Gastroesophageal sphincter (tissue), 4 donors: ENCODE results near the gene MSH3. TPM values are rescaled to one million over a fixed set of nuclear protein-coding genes. Genes with fewer than 3 reads are reported as not detected.

Source experiments
- ATAC-seq: fragments of 150-250 bp; one replicate; pipeline ENCODE4 v1.9.1; 2016; ENCODE audit warnings: mild to moderate bottlenecking, moderate library complexity
- H3K27ac ChIP-seq, 4 donors: fragments of 200-600 bp; sonication (generic) in 3 of 4; 1 replicate in 3 of 4; 2 replicates in 1 of 4; pipeline ENCODE4 v1.5.1; 2016 to 2019
- H3K27me3 ChIP-seq: fragments of 200-600 bp; sonication (generic); one replicate; pipeline ENCODE4 v1.5.1; 2019
- H3K36me3 ChIP-seq, 2 donors: fragments of 200-600 bp; sonication (generic); one replicate each; pipeline ENCODE4 v1.5.1; 2019; ENCODE audit warnings: control low read depth in 1 of 2
- H3K4me1 ChIP-seq, 3 donors: fragments of 200-600 bp; sonication (generic); 1 replicate in 2 of 3; 2 replicates in 1 of 3; pipeline ENCODE4 v1.5.1; 2016 to 2019; ENCODE audit warnings: control low read depth in 2 of 3
- H3K4me3 ChIP-seq, 2 donors: fragments of 200-600 bp; sonication (generic); one replicate each; pipeline ENCODE4 v1.5.1; 2019; ENCODE audit warnings: mild to moderate bottlenecking in 1 of 2, moderate library complexity in 1 of 2
- H3K9me3 ChIP-seq, 3 donors: fragments of 200-600 bp; sonication (generic); one replicate each; pipeline ENCODE4 v1.5.1; 2017 to 2019; ENCODE audit warnings: control low read depth in 2 of 3
- EP300 ChIP-seq: sonication (generic); formaldehyde crosslinking; IDR thresholded peaks from one replicate; pipeline ENCODE4 v1.6.1; 2017; ENCODE audit warnings: antibody characterized with exemption, mild to moderate bottlenecking
- POLR2A ChIP-seq, 2 donors: fragments of 450-650 bp; IDR thresholded peaks; one replicate each; pipeline ENCODE4 v1.6.1; 2017; ENCODE audit warnings: antibody characterized with exemption in 2 of 2, mild to moderate bottlenecking in 2 of 2, moderate library complexity in 1 of 2
- POLR2AphosphoS5 ChIP-seq: sonication (generic); formaldehyde crosslinking; IDR thresholded peaks from one replicate; pipeline ENCODE4 v1.6.1; 2017; ENCODE audit warnings: antibody characterized with exemption
- WGBS, 2 donors: methylation state at CpG; one replicate each; pipeline ENCODE4 v1.1.5; 2018; ENCODE audit warnings: low coverage in 1 of 2; 5-methylcytosine and 5-hydroxymethylcytosine counted together
- total RNA-seq, 4 donors: library from RNA; depleted of rRNA; stranded (reverse); fragments of >200 nt; gene quantifications; one replicate each; pipeline ENCODE4 v1.1.0, GENCODE V29; 2016
- TF ChIP-seq, protein P1 (sequence below), 4 experiments: fragments of 200-600 bp in 2 of 4; fragments of 450-650 bp in 2 of 4; sonication (generic) in 1 of 4; IDR thresholded peaks; one replicate each; pipeline ENCODE4 v1.5.1; 2017 to 2019; ENCODE audit warnings: antibody characterized with exemption in 4 of 4, mild to moderate bottlenecking in 2 of 4, moderate library complexity in 2 of 4

MSH3 gene
- total RNA-seq, 4 donors from 2014 or later: 10.7 to 14.0 (median 12.0) TPM

GRCh38 chr5:80865551-80865950 is 211.1 kb downstream of the MSH3 start:
- no peaks in the 10 kb centered on the region for H3K9me3 ChIP-seq
- no peaks in the 10 kb centered on the region for H3K4me1 ChIP-seq
- H3K27me3 ChIP-seq: no peaks in the 10 kb centered on the region
- no peak overlapping the region for H3K27ac ChIP-seq
- 90 to 92% methylated on average over 2 of the region's 2 CpGs for whole genome bisulfite sequencing, 2 donors
- TF ChIP-seq POLR2AphosphoS5 (no peak), EP300 (no peak), POLR2A (IDR thresholded peaks at IDR 0.05) (no peak)
- TF ChIP-seq, protein P1, sequence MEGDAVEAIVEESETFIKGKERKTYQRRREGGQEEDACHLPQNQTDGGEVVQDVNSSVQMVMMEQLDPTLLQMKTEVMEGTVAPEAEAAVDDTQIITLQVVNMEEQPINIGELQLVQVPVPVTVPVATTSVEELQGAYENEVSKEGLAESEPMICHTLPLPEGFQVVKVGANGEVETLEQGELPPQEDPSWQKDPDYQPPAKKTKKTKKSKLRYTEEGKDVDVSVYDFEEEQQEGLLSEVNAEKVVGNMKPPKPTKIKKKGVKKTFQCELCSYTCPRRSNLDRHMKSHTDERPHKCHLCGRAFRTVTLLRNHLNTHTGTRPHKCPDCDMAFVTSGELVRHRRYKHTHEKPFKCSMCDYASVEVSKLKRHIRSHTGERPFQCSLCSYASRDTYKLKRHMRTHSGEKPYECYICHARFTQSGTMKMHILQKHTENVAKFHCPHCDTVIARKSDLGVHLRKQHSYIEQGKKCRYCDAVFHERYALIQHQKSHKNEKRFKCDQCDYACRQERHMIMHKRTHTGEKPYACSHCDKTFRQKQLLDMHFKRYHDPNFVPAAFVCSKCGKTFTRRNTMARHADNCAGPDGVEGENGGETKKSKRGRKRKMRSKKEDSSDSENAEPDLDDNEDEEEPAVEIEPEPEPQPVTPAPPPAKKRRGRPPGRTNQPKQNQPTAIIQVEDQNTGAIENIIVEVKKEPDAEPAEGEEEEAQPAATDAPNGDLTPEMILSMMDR (IDR thresholded peaks at IDR 0.05): no peak
- H3K36me3 ChIP-seq: peaks cover 0 to 27% of the 10 kb centered on the region in 2 donors
- no peak for ATAC-seq
- no peak overlapping the region for H3K4me3 ChIP-seq

GRCh38 chr5:80866371-80866770 is 211.9 kb downstream of the MSH3 start:
- H3K9me3 ChIP-seq: no peaks in the 10 kb centered on the region
- no peak for ATAC-seq
- H3K4me3 ChIP-seq: no peak overlapping the region
- 80 to 94% methylated on average over 2 of the region's 2 CpGs for WGBS, 2 donors
- H3K27ac ChIP-seq: no peak overlapping the region
- H3K4me1 ChIP-seq: no peaks in the 10 kb centered on the region
- TF ChIP-seq, protein P1 (IDR thresholded peaks at IDR 0.05): no peak
- TF ChIP-seq POLR2A (IDR thresholded peaks at IDR 0.05) (no peak), POLR2AphosphoS5 (no peak), EP300 (no peak)
- H3K27me3 ChIP-seq: no peaks in the 10 kb centered on the region
- H3K36me3 ChIP-seq: peaks cover 0 to 31% of the 10 kb centered on the region in 2 donors

DNA sequence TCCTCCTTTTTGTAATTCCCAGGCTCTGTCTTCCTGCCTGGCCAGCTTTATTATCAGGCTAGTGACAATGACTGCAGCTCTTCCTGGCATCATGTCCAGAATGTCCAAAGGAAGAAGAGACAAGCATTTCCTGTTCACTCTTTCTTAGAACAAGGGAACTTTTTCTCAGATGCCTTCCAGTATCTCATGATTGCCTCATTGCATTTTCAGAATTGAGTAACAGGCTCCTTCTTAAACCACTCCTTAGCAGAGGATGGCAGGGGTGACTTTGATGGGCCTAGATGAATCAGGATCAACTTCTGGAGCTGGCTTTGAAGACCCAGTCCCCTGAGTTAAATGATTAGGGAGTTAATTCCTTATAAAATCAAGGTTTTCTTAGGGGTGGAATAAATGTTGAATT is 212.8 kb downstream of the MSH3 start:
- Histone ChIP-seq H3K9me3 (no peaks in the 10 kb centered on the region), H3K4me3 (no peak overlapping the region), H3K4me1 (no peaks in the 10 kb centered on the region), H3K27ac (no peak overlapping the region), H3K36me3 (peaks cover 0 to 38% of the 10 kb centered on the region in 2 donors), H3K27me3 (no peaks in the 10 kb centered on the region)
- TF ChIP-seq, protein P1 (IDR thresholded peaks at IDR 0.05): no peak
- TF ChIP-seq POLR2AphosphoS5: no peak
- no peak for TF ChIP-seq POLR2A (IDR thresholded peaks at IDR 0.05)
- TF ChIP-seq EP300: no peak
- no peak for ATAC-seq

DNA sequence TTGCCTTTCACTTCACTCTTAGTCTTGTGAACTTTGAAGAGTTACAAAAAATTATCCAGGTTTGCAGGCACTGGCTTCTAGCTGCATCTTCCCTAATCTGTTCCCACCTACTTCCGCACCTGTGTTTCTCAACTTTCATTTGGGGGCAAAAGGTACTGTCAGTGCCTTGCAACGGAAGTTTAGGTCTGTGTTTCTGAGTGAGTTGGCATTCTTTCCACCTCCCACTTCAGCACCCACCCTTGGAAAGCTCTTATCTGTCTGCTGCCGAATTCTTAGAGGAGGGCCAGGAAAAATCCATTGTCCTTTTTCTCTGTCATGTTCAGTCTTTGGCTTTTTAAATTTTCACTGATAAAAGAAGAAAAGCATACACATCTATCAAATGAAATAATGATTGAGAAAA is 216.0 kb downstream of the MSH3 start:
- H3K27me3 ChIP-seq: no peaks in the 10 kb centered on the region
- no peak overlapping the region for H3K4me3 ChIP-seq
- H3K27ac ChIP-seq: no peak overlapping the region
- ATAC-seq: no peak
- 46 to 96% methylated on average over 3 of the region's 3 CpGs for WGBS, 2 donors
- no peaks in the 10 kb centered on the region for H3K9me3 ChIP-seq
- TF ChIP-seq, protein P1 (IDR thresholded peaks at IDR 0.05): no peak
- TF ChIP-seq POLR2AphosphoS5: no peak
- TF ChIP-seq EP300: no peak
- peaks cover 0 to 47% of the 10 kb centered on the region in 2 donors for H3K36me3 ChIP-seq
- no peaks in the 10 kb centered on the region for H3K4me1 ChIP-seq

DNA sequence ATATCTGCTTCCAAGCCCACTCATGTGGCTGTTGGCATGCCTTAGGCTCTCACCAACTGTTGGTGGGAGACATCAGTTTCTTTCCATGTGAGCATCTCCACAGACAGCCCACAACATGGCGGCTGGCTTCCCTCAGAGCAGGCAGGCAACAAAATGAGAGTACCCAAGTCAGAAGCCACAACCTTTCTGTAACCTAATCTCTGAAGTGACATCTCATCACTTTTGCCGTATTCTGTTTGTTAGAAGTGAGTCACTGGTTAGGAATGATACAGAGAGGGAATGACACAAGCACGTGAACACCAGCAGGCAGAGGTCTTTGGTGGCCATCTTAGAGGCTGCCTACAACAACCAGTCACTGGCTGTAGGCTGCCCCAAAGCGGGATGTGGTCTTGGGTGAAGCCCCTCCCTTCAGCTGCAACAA is 217.1 kb downstream of the MSH3 start:
- 86 to 100% methylated on average over 2 of the region's 4 CpGs for WGBS, 2 donors
- Histone ChIP-seq H3K4me1 (no peaks in the 10 kb centered on the region), H3K27me3 (no peaks in the 10 kb centered on the region), H3K4me3 (no peak overlapping the region), H3K9me3 (no peaks in the 10 kb centered on the region), H3K36me3 (peaks cover 0 to 47% of the 10 kb centered on the region in 2 donors), H3K27ac (no peak overlapping the region)
- TF ChIP-seq POLR2AphosphoS5 (no peak), EP300 (no peak), POLR2A (IDR thresholded peaks at IDR 0.05) (no peak)
- TF ChIP-seq, protein P1 (IDR thresholded peaks at IDR 0.05): no peak
- ATAC-seq: no peak
